HG03378 (cell line): ENCODE data around the gene COX14.
"Not testable (repeated sequence)": the region's sequence is repeated elsewhere in the genome, so short reads cannot be mapped to it uniquely, and the experiment has no call there.

Source experiments
- ATAC-seq: cut with Tn5 transposase; IDR thresholded peaks from one replicate; pipeline ENCODE4 v1.9.1; 2021; ENCODE audit warnings: mild to moderate bottlenecking, moderate library complexity; ENCODE audit not compliant: unreplicated experiment

COX14 gene

DNA sequence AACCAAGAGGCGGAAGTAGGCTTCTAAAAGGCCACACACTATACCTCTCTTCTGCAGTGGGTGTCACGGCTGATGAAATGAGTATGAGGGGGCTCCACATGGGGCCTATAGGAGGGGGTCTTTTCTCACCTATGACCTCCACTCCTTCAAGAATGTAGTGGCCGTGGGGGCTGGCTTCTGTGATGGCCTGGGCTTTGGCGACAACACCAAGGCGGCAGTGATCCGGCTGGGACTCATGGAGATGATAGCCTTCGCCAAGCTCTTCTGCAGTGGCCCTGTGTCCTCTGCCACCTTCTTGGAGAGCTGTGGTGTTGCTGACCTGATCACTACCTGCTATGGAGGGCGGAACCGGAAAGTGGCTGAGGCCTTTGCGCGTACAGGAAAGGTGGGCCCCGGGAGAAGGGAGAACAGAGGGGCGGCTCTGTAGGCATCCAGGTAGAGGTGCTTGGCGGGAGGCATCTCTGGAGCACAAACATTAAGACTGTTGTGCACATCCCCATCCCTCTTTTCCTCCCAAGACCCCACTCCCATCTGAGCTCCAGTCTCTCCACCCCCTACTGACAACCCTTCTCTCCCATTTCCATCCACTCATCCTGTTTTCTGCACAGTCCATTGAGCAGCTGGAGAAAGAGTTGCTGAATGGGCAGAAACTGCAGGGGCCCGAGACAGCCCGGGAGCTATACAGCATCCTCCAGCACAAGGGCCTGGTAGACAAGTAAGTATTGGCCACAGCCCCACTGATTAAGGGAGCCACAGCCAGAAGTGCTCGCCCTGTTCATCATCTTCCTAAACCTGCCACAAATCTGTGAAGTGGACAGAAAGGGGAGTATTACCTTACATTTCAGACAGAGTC, 4.4 kb upstream of the COX14 start:
- no peak for ATAC-seq

DNA sequence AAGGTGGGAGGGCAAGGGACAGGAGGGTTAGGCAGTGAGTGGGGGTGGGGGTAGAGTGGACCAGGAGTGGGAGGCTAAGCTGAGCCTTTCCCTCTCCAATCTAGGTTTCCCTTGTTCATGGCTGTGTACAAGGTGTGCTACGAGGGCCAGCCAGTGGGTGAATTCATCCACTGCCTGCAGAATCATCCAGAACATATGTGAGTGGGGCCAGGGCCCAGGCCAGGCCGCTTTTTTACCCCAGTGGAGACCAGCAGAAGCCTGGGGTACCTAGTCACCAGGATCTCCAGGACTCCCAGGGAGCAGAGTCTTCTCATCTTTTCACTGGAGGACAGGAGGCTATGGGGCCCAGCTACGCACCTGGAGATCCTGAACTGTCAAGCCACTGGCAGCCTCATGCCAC, 2.7 kb upstream of the COX14 start:
- ATAC-seq: no peak

DNA sequence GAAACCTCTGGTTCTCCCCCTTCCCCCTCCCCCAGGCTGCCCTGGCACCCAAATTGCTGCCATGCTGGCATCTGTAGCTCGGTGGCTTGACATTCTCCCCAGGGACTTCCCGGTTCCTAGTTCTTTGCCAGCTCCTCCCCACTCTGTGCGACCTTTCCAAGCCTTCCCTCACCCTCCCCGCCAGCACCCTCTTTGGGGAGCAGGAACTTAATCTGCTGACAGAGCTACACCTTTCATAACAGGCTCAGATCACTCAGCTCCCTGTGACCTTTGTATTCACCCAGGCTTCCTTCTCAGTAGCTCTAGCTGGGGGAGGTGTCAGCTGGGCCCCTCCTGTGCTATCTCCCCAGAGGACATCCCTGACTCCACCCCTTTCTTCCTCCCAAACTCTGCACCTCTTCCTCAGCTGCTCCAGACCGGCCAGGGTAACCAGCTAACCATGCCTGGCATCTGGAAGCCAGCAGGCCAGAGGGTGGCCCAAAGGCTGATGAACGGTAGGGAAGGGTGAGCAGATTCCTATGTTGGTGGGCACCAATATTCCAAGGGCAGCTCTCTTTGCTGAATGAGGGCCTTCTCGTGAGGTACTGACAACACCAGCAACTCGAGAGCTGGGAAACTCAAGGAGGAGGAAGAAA, 1.8 kb upstream of the COX14 start:
- no peak for ATAC-seq

DNA sequence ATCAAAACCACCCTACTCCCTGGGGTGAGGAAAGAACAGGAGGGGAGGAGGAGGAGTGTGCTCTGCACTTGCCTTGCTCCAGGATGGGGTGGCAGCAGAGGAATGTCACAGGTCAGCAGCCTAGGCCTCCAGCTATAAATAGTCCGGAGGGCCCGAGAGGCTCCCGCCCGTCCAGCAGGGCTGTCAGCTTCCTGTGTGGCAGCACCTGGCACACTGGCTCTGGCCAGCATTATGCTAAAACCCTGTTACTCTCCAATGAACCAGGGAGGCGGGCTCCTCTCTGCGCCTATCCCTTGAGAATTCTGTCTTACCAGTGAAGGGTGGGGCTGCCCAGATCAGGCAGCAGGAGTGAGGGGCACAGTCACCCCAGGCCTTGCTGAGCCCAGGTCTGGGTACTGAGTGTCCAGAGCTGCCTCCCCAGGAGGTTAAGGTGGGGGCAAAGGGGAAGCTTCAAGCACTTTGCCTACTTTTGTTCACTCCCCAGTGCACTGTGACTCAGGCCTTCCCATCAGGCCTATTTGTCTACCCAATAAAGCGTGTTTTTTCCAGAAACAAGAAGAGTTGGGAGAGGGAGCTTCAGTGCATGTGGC, 1.2 kb upstream of the COX14 start:
- ATAC-seq: no peak

- ATAC-seq: no peak
Observed at GRCh38 chr12:50111395-50111692, 692 bp upstream of the COX14 start.

DNA sequence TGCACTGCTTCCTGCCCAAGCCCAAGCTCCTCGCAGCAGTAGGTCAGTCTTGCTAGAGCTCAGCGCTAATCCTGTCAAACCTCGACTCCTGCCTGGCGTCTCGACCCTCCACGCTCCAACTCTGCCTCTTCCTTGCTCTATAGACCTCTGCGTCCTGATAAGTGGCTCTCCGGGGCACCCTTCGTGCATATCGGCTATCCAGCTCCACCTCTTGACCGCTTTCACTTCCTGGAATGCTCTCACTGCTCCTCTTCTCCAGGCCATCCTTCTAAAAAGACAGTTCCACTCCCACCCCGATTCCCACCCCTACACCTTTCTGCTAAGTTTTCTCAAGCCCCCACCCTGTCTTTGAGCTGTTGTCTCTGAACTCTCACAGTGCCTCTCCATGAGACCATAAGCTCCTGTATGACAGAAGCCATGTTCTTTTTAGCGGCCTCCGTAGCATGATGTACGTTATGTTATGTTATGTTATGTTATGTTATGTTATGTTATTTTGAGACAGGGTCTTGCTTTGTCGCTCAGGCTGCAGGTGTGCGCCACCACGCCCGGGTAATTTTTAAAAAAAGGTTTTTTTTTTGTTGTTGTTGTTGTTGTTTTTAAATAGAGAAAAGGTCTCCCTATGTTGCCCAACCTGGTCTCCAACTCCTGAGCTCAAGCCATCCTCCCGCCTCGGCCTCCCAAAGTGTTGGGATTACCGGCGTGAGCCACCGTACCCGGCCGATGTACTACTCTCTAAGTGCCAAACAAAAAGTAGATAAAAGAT, 601 bp downstream of the COX14 start:
- no peak for ATAC-seq

DNA sequence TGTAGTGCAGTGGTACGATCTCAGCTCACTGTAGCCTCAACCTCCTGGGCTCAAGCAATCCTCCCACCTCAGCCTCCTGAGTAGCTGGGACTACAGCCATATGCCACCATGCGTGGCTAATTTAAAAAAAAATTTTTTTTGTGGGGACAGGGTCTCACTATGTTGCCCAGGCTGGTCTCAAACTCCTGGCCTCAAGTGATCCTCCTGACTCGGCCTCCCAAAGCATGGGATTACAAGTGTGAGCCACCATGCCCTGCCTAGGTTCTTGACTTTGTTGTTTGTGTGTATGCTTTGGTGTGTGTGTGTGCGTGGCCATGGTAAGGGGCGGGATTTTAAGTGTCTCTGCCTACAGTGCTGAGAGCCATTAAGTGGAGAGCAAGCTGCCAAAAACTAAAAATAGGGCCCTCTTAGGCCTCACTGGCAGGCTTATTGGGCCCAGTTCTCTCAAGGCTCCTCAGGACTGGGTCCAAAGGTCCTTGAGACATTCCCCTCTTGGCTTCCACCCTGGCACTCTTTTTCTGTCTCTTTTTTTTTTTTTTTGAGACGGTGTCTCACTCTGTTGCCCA, 5.1 kb downstream of the COX14 start:
- no peak for ATAC-seq

- ATAC-seq: no peak
Observed at GRCh38 chr12:50119387-50119786, 7.4 kb downstream of the COX14 start.

- ATAC-seq: no peak
Observed at GRCh38 chr12:50120521-50120920, 8.5 kb downstream of the COX14 start.

DNA sequence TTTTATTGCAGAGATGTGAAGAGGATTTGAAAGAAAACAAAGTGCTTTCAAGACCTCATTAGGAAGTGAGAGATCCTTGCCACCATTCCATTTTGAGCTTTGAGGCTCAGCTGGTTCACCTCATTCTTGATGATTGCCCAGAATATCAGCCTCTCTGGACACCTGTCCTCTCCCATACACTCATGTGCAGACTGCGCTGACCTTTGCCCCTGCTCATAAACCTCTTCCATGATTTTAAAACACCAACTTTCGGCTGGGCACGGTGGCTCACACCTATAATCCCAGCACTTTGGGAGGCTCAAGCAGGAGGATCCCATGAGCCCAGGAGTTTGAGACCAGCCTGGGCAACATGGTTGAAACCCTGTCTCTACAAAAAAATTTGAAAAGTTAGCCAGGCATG, 8.9 kb downstream of the COX14 start:
- no peak for ATAC-seq

DNA sequence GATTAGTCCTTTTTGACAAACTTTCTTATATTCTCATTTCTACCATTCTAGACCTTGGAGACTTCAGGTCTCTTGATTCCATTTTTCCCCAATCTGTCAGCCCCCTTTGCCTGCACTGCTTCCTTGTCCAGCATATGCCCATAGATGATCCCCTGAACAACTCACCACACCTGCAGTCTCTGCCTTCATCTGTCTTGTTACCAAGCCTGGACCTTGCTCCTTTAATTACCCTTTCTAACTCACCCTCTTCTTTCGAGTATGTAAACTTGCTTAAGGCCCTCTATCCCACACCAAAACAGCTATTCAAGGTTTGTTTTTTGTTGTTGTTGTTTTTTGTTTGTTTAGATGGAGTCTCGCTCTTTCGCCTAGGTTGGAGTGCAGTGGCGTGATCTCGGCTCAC, 9.6 kb downstream of the COX14 start:
- ATAC-seq: no peak

- no peak for ATAC-seq
Observed at GRCh38 chr12:50123203-50123602, 11.2 kb downstream of the COX14 start.

- no peak for ATAC-seq
Observed at GRCh38 chr12:50127546-50127945, 15.5 kb downstream of the COX14 start.

DNA sequence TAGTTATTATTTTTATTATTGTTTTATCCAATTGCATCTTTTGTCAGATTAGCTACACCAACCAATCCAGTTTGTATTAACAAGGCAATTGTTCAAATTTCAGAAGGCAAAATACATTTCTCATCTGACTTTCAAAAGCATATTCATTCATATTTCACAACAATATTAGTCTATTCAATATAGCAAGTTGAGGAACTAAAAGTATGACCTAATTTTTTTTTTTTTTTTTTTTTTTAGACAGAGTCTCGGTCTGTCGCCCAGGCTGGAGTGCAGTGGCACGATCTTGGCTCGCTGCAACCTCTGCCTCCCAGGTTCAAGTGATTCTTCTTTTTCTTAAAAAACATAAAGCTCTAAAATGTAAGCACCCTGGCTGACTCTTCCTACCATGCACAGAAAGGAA, 17.3 kb downstream of the COX14 start:
- no peak for ATAC-seq

- ATAC-seq: no peak
Observed at GRCh38 chr12:50132505-50133135, 20.6 kb downstream of the COX14 start.

- ATAC-seq: no peak
Observed at GRCh38 chr12:50142993-50143392, 31.0 kb downstream of the COX14 start.

DNA sequence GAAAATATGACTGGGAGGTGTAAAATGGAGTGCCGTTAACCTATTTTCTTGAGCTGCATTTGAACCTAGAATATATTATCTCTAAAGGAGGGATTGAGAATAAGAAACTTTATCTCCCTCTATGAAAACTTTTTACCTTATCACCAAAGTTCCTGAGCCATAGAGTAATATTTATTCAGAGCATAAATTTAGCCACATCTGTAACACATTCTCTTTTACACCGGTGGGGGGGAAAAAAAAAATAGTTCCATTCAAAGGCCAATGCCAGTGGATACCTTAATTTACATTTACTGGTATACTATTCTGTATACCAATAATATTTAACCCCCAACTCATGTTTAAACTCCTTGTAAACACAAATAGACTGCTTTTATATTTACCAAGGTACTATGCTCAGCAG, 33.4 kb downstream of the COX14 start:
- ATAC-seq: no peak

- no peak for ATAC-seq
Observed at GRCh38 chr12:50147281-50147680, 35.2 kb downstream of the COX14 start.

DNA sequence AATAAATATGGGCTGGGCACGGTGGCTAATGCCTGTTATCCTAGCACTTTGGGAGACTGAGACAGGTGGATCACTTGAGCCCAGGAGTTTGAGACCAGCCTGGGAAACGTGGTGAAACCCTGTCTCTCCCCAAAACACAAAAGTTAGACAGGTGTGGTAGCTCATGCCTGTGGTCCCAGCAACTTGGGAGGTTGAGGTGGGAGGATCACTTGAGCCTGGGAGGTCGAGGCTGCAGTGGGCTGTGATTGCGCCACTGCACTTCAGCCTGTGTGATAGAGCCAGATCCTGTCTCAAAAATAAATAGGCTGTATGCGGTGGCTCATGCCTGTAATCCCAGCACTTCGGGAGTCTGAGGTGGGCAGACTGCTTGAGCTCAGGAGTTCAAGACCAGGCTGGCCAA, 36.0 kb downstream of the COX14 start:
- ATAC-seq: not testable (repeated sequence)

DNA sequence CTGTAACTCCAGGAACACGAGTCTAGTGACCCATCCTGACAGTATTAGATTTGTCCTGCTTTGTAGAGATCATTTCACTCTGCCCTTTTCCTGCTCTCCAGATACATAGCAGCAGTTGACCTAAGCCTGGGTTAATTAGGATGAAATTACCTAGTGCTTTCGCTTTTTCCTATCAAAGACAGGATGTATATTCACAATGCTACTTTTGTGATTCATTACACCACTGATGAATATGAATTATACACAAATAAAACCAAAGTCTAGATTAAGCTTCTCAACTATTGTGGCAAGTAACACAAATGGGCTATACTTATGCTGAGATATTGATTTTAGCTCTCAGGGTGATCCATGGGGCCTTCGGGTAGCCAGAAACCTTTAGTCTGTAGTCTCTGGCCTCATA, 37.3 kb downstream of the COX14 start:
- ATAC-seq: no peak
